Fibroblast of upper back skin (primary cell): ENCODE measurements around the gene ERFE.

Experiments
- DNase-seq: peaks from one replicate; pipeline ENCODE4 v3.0.0-alpha.2; 2013

ERFE gene

GRCh38 chr2:238140040-238140439 is 18.7 kb upstream of the ERFE start:
- DNase-seq: no peak

GRCh38 chr2:238140721-238141540 is 17.8 kb upstream of the ERFE start:
- DNase-seq: no peak

GRCh38 chr2:238141541-238142318 is 17.0 kb upstream of the ERFE start:
- peak; percentile 40 for DNase-seq

GRCh38 chr2:238142382-238143205 is 16.2 kb upstream of the ERFE start:
- DNase-seq: no peak

GRCh38 chr2:238143239-238143951 is 15.4 kb upstream of the ERFE start:
- DNase-seq: peak; percentile 31

GRCh38 chr2:238144262-238144661 is 14.5 kb upstream of the ERFE start:
- no peak for DNase-seq

- no peak for DNase-seq
These were observed 13.7 kb upstream of the ERFE start for GRCh38 chr2:238145046-238145445.

GRCh38 chr2:238145851-238146250 is 12.9 kb upstream of the ERFE start:
- no peak for DNase-seq

- DNase-seq: no peak
These were observed 11.8 kb upstream of the ERFE start for GRCh38 chr2:238146884-238147544.

GRCh38 chr2:238148981-238149380 is 9.8 kb upstream of the ERFE start:
- no peak for DNase-seq

- no peak for DNase-seq
These were observed 8.8 kb upstream of the ERFE start for GRCh38 chr2:238149841-238150572.

- DNase-seq: no peak
These were observed 8.1 kb upstream of the ERFE start for GRCh38 chr2:238150686-238151085.

GRCh38 chr2:238151205-238151604 is 7.6 kb upstream of the ERFE start:
- DNase-seq: no peak

- DNase-seq: no peak
These were observed 7.0 kb upstream of the ERFE start for GRCh38 chr2:238151628-238152235.

GRCh38 chr2:238152771-238153688 is 5.7 kb upstream of the ERFE start:
- DNase-seq: no peak

- DNase-seq: no peak
These were observed 4.2 kb upstream of the ERFE start for GRCh38 chr2:238154570-238154969.

GRCh38 chr2:238155051-238155760 is 3.6 kb upstream of the ERFE start:
- peak; percentile 57 for DNase-seq

GRCh38 chr2:238155761-238156694 is 2.7 kb upstream of the ERFE start:
- DNase-seq: no peak
